Activated naive CD8-positive, alpha-beta T cell treated with anti-CD3 and anti-CD28 coated beads, Interleukin-2, amount 50 U/mL, for 16 hours (primary cell): ENCODE data around the gene ZNF331.

Experiments
- DNase-seq: peaks from one replicate; pipeline ENCODE4 v3.0.0-alpha.2; 2020; ENCODE audit warnings: low read depth, low spot score

ZNF331 gene

GRCh38 chr19:53626976-53627375 lies 89.0 kb downstream of the ZNF331 start:
- no peak for DNase-seq
